Esophagus muscularis mucosa (tissue), 4 donors: ENCODE data around the gene TOGARAM1. TPM values are rescaled to one million over a fixed set of nuclear protein-coding genes. Genes with fewer than 3 reads are reported as not detected.

Experiments used
- DNase-seq: peaks from one replicate; pipeline ENCODE4 v3.0.0-alpha.2; 2017; ENCODE audit errors: extremely low spot score
- H3K27ac ChIP-seq, 4 donors: fragments of 200-600 bp; sonication (generic); replicated peaks in 1 of 4; 1 replicate in 3 of 4; 2 replicates in 1 of 4; pipeline ENCODE4 v1.5.1; 2016 to 2019; ENCODE audit warnings: mild to moderate bottlenecking in 1 of 4
- H3K27me3 ChIP-seq, 4 donors: fragments of 200-600 bp; sonication (generic); one replicate each; pipeline versions ENCODE4 v1.5.1 to v1.6.0; 2016 to 2019
- H3K36me3 ChIP-seq, 4 donors: fragments of 200-600 bp; sonication (generic); one replicate each; pipeline ENCODE4 v1.5.1; 2016 to 2019
- H3K4me1 ChIP-seq, 4 donors: fragments of 200-600 bp; sonication (generic); one replicate each; pipeline ENCODE4 v1.5.1; 2016 to 2019
- H3K4me3 ChIP-seq, 4 donors: fragments of 200-600 bp; sonication (generic); 1 replicate in 2 of 4; 2 replicates in 2 of 4; pipeline ENCODE4 v1.5.1; 2016 to 2019; ENCODE audit warnings: mild to moderate bottlenecking in 4 of 4, moderate library complexity in 1 of 4
- H3K9me3 ChIP-seq, 4 donors: fragments of 200-600 bp; sonication (generic); 1 replicate in 3 of 4; 2 replicates in 1 of 4; pipeline ENCODE4 v1.5.1; 2016 to 2019
- CTCF ChIP-seq, 3 experiments: fragments of 200-600 bp in 2 of 3; fragments of 450-650 bp in 1 of 3; sonication (generic) in 2 of 3; IDR thresholded peaks; one replicate each; pipeline ENCODE4 v1.5.1; 2017 to 2019; ENCODE audit warnings: antibody characterized with exemption in 3 of 3, mild to moderate bottlenecking in 2 of 3, moderate library complexity in 1 of 3
- EP300 ChIP-seq: sonication (generic); formaldehyde crosslinking; IDR thresholded peaks from one replicate; pipeline ENCODE4 v1.6.1; 2017; ENCODE audit warnings: antibody characterized with exemption
- POLR2A ChIP-seq: fragments of 450-650 bp; IDR thresholded peaks from one replicate; pipeline ENCODE4 v1.6.1; 2017; ENCODE audit warnings: antibody characterized with exemption, moderate library complexity, mild to moderate bottlenecking, low read depth
- POLR2AphosphoS5 ChIP-seq, 2 donors: sonication (generic); formaldehyde crosslinking; IDR thresholded peaks; one replicate each; pipeline ENCODE4 v1.6.1; 2017; ENCODE audit warnings: antibody characterized with exemption in 2 of 2
- WGBS: methylation state at CpG from one replicate; pipeline ENCODE4 v1.1.5; 2018; 5-methylcytosine and 5-hydroxymethylcytosine counted together
- intact Hi-C: fragments of 100-400 bp; cut with DNase I; formaldehyde crosslinking; loops from one replicate; pipeline ENCODE4 v1.15.1; 2023
- total RNA-seq, 4 donors: library from RNA; depleted of rRNA; stranded (reverse); fragments of >200 nt; gene quantifications; one replicate each; pipeline versions ENCODE4 v1.1.0 to v1.2.1, GENCODE V29; 2016

Gene TOGARAM1
- total RNA-seq, 4 donors from 2014 or later: 11.8 to 17.9 (median 14.9) TPM

DNA sequence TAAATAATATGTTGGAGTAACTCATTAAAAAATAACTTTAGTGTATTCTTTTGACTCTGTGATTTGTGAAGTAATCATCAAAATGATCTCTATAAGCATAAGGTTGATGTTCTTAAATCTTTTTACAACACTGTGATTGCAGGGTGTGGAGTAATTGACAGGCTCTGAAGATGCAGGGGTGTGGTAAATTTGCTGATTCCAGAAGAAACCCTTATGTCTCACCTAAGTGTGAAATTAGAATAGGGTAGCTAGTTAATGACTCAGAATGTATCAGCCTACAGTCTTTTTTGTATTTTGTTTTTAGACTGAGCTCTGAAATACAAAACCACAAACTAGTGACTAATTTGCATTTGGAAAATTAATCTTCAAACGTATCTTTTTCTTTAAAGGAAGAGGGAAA, 127.8 kb downstream of the TOGARAM1 start:
- no peak for DNase-seq
- TF ChIP-seq EP300 (no peak), POLR2A (no peak), CTCF (IDR thresholded peaks at IDR 0.05) (no peak)
- Histone ChIP-seq H3K27me3 (no peaks in the 10 kb centered on the region), H3K4me1 (peaks cover 13 to 67% (median 57%) of the 10 kb centered on the region in 4 donors), H3K27ac (no peak overlapping the region), H3K36me3 (peaks cover 0 to 3% (median 0%) of the 10 kb centered on the region in 4 donors), H3K9me3 (no peaks in the 10 kb centered on the region), H3K4me3 (no peak overlapping the region)
- intact Hi-C loops: loop anchor here (10.0 kb wide), 1 partner anchor 175 kb away; no protein-coding TSS in a partner anchor
- 36% methylated on average over 1 of the region's 1 CpG for WGBS

DNA sequence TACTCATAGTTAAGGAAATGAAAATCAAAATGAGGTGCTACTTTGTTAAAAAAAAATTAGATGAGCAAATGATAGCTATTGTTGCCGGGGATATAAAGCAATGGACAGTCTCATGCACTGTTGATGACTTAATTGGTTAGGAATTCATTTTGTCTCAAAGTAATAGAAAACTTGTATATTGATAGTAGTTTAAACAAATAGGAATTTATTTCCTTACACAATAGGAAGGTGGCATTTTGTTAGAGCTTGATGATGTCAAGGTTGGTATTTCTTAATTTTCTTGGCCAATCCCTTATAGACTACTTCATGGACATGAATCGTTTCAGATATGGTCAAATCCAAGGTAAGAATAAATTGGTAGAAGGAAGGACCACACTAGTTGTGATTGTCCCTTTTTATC, 129.7 kb downstream of the TOGARAM1 start:
- intact Hi-C loops: no loop called here
- TF ChIP-seq CTCF (IDR thresholded peaks at IDR 0.05) (no peak), EP300 (no peak), POLR2A (no peak), POLR2AphosphoS5 (IDR thresholded peaks at IDR 0.05) (no peak)
- H3K27ac ChIP-seq: no peak overlapping the region
- no peak overlapping the region for H3K4me3 ChIP-seq
- DNase-seq: no peak
- no peaks in the 10 kb centered on the region for H3K9me3 ChIP-seq
- H3K27me3 ChIP-seq: no peaks in the 10 kb centered on the region
- peaks cover 6 to 48% (median 38%) of the 10 kb centered on the region in 4 donors for H3K4me1 ChIP-seq
- peaks cover 7 to 20% (median 13%) of the 10 kb centered on the region in 4 donors for H3K36me3 ChIP-seq
- 72% methylated on average over 2 of the region's 2 CpGs for WGBS

DNA sequence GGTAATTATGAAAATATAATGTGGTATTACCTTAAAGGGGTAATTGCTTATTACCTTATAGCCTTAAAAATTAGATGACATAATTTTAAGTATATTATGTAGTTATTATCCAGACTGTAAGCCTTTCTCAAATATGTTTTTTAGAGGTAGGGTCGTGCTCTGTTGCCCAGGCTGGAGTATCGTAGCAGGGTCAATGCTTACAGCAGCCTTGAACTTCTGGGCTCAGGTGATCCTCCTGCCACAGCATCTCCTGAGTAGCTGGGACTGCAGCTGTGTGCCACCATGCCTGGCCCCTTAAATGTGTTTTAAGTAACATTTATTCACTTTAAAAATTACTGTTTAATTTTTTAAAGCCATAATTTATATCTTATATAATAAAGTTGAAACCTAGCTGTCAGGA, 132.3 kb downstream of the TOGARAM1 start:
- Histone ChIP-seq H3K27me3 (no peaks in the 10 kb centered on the region), H3K27ac (no peak overlapping the region), H3K36me3 (peaks cover 18 to 44% (median 34%) of the 10 kb centered on the region in 4 donors), H3K4me3 (no peak overlapping the region), H3K4me1 (peaks cover 0 to 28% (median 13%) of the 10 kb centered on the region in 4 donors), H3K9me3 (no peaks in the 10 kb centered on the region)
- TF ChIP-seq CTCF (IDR thresholded peaks at IDR 0.05) (no peak), POLR2A (no peak), EP300 (no peak)
- 91% methylated on average over 2 of the region's 2 CpGs for WGBS
- intact Hi-C loops: no loop called here
- DNase-seq: no peak

- Histone ChIP-seq H3K27me3 (no peaks in the 10 kb centered on the region), H3K36me3 (peaks cover 18 to 52% (median 42%) of the 10 kb centered on the region in 4 donors), H3K4me1 (peaks cover 0 to 19% (median 9%) of the 10 kb centered on the region in 4 donors), H3K9me3 (no peaks in the 10 kb centered on the region), H3K27ac (no peak overlapping the region), H3K4me3 (no peak overlapping the region)
- intact Hi-C loops: no loop called here
- no peak for TF ChIP-seq EP300
- TF ChIP-seq CTCF (IDR thresholded peaks at IDR 0.05): no peak
- no peak for TF ChIP-seq POLR2AphosphoS5 (IDR thresholded peaks at IDR 0.05)
- TF ChIP-seq POLR2A: no peak
- no peak for DNase-seq
- WGBS: 90% methylated on average over 4 of the region's 4 CpGs
These were observed 133.2 kb downstream of the TOGARAM1 start for GRCh38 chr14:45095143-45095542.

DNA sequence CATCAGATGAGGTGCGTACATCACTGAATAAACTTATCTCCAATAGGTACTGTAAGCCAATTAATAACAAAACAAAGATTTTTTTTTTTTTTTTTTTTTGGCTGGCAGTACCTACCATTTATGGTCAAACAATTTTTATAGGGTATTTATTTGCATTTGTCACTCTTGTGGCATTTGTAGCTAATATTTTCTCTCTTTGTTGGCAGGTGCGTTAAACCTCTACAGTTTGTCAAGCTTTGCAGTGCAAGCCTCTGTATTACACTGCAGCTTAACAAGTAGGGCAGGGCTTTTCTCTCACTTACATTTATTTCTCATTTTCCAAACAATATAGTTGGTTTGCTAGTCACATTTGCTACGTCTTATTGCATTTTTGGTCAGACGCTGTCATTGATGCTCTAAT, 134.2 kb downstream of the TOGARAM1 start:
- whole genome bisulfite sequencing: over 99% methylated on average over 4 of the region's 4 CpGs
- no peaks in the 10 kb centered on the region for H3K9me3 ChIP-seq
- H3K4me1 ChIP-seq: peaks cover 0 to 9% (median 4%) of the 10 kb centered on the region in 4 donors
- no peaks in the 10 kb centered on the region for H3K27me3 ChIP-seq
- intact Hi-C loops: no loop called here
- no peak for DNase-seq
- H3K36me3 ChIP-seq: peaks cover 18 to 62% (median 49%) of the 10 kb centered on the region in 4 donors
- TF ChIP-seq POLR2AphosphoS5 (IDR thresholded peaks at IDR 0.05) (no peak), POLR2A (no peak), EP300 (no peak), CTCF (IDR thresholded peaks at IDR 0.05) (no peak)
- H3K4me3 ChIP-seq: no peak overlapping the region
- no peak overlapping the region for H3K27ac ChIP-seq
